HG03103 (cell line): ENCODE results near the gene P2RX4.
"Not testable (repeated sequence)": the region's sequence is repeated elsewhere in the genome, so short reads cannot be mapped to it uniquely, and the experiment has no call there.

Experiments used
- ATAC-seq: cut with Tn5 transposase; IDR thresholded peaks from one replicate; pipeline ENCODE4 v1.9.1; 2021; ENCODE audit warnings: low read depth; ENCODE audit not compliant: unreplicated experiment

Gene P2RX4

GRCh38 chr12:121264951-121265515 lies 55.1 kb downstream of the P2RX4 start:
- no peak for ATAC-seq

DNA sequence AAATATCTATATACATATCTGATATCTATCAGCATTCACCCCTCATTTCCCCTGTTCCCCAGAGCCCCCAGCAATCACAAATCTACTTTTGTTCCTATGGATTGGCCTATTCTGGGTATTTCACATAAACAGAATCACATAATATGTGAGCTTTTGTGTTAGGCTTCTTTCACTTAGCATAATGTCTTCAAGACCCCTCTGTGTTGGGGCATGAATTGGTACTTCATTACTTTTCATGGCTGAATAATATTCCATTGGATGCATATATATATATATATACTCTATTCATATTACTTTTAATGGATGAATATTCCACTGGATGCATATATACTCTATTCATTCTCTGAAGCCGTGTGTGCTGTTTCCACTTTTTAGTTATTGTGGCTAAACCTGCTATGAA lies 57.9 kb downstream of the P2RX4 start:
- ATAC-seq, result no peak

DNA sequence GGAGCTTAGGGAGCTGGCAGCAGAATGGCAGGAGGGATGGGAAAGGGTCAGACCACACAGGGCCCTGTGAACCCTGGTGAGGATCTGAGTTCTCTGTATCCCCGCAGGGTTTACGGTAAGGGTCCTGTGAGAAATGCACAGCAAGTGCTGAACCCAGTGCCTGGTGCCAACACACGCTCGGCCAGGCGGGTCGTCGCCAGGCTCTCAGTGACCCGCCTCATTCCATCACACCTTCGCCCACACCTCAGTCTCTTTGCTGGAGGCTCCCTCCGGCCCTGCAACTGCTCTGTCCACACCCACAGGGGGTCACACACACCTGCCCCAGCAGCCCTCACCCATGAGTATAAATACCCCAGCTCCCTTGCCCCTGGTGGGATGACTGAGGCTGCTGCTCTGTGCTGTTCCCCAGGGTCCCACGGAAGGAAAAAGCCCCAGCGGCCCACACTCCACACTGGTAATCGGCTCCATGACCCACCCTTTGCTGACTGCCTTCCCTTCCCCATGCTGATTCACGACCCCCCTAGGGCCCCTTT lies 63.5 kb downstream of the P2RX4 start:
- no peak for ATAC-seq

DNA sequence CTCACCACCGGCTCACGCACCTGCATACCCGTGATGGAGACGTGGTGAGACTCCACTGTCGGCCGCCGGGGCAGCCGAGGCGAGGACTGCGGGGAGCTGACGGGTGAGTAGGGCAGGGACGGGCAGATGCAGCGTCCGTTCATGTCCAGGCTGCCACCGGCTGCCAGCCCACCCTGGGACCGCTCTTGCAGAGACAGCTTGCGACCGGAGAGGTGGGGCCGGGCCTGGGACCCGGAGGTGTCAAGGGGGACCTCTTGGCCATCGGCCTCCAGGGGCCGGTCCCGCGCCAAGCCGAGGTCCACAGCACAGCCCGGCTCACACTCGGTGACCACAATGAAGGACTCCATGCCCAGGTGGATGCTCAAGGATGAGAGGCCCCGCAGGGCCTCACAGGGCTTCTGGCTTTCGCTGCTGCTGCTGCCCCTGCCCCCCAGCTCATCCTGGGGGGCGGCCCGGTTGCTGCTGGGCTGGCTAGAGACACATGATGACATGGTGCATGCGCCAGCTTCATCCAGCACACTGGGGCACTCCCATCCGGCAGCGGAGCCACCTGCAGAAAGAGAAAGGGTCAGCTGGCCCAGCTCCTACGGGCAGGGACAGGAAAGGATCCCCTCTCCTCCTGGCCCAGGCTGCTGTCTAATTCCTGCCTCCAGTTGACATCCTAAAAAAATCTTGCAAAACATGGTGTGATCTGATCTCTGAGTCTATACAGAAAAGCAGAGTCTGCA lies 64.3 kb downstream of the P2RX4 start:
- no peak for ATAC-seq

GRCh38 chr12:121277374-121277759 lies 67.4 kb downstream of the P2RX4 start:
- ATAC-seq, result no peak

GRCh38 chr12:121278169-121279070 lies 68.5 kb downstream of the P2RX4 start:
- ATAC-seq, result no peak

DNA sequence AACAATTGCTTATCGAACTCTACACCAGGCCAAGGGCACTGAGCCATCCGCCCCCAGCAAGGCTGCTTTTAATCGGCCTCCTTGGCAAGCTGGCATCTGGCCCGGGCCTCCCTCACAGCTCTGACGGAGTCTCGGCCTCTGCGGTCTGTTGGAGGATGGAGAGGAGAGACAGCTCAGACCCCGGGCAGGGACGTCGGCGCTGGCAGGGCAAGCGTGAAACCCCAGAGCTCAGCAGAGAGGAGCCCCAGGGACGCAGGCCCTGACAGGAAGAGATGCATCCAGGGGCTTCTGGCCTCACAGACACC lies 69.1 kb downstream of the P2RX4 start:
- ATAC-seq, result no peak

DNA sequence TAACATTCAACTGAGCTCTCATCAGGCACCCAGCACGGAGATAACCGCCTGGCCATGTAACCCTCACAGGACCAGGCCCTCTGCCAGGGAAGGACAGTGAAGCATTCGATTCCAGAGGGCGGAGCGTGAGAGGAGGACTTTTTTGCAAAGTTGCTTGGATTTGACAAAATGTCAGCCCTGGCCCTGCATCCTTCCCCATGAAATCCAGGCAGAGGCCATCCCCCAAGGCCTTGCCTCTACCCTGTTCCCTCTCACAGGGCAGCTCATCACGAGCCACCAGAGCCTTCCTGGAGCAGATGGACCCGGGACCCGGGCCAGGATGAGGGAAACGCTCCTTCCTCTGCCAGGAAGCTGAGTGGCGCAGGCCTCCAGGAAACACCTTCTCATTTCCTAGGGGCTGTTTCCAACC lies 69.6 kb downstream of the P2RX4 start:
- ATAC-seq, result no peak

DNA sequence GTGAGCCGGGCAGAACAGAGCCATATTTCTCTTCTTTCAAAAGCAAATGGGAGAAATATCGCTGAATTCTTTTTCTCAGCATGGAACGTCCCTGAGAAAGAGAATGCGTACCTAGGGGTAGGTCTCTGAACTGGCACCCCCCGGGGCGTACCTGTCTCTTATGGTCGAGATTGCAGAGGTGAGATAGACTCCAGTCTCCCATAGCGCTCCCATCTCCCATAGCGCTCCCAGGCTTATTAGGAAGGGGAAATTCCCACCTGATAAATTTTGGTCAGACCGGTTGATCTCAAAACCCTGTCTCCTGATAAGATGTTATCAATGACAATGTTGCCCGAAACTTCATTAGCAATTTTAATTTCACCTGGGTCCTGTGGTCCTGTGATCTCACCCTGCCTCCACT lies 70.6 kb downstream of the P2RX4 start:
- not testable (repeated sequence) for ATAC-seq

DNA sequence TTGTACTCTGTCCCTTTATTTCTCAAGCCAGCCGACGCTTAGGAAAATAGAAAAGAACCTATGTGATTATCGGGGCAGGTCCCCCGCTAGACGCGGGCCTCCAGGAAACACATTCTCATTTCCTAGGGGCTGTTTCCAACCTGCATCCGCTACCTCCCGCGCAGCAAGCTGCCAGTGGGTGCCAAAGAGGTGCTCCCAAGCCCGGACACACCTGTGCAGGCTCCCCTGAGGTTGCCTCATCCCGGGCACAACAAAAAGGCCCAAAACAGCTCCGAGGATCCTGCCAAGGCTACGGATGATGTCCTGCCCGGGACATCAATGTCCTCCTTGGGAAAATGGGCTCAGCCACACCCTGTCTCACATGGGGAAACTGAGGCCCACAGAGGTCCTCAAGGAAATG lies 71.2 kb downstream of the P2RX4 start:
- ATAC-seq, result not testable (repeated sequence)

DNA sequence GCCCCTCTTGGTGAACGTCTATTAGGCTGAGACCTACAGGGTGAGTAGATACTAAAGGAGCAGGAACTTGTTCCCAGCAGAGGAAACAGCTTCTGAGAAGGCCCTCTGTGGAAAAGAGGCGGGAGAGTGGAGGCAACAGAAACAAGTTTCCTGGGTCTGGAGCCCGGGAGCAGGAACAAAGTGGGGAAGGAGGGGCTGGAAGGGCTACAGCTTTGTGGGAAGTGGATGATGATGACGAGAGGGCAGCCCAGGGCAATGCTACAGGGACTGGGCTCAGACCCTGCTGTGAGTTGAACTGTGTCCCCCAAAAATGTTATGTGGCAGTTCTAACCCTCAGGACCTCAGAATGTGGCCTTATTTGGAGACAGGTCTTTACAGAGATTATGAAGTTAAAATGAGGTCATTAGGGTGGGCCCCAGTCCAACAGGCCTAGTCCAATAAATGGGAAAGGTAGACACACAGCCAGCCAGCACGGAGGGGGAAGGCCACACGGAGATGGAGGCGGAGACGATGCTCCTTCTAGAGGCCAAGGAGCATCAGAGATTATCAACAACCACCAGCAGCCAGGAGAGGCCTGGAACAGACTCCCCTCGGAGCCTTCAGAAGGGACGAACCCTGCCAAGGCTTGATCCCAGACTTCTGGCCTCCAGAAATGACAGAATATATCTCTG lies 72.3 kb downstream of the P2RX4 start:
- no peak for ATAC-seq

GRCh38 chr12:121282910-121283309 lies 73.0 kb downstream of the P2RX4 start:
- not testable (repeated sequence) for ATAC-seq

DNA sequence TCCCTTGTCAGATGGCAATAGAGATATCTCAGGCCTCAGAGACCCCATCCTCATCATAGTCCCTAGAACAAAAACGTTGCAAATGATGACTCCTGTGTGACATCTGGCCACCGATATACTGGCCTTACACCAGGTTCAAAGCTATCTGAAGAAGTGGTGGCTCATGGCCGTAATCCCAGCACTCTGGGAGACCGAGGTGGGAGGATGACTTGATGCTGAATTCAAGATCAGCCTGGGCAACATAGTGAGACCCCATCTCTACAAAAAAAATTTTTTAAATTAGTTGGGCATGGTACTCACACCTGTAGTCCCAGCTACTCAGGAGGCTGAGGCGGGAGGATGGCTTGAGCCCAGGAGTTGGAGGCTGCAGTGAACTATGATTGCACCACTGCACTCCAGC lies 73.5 kb downstream of the P2RX4 start:
- ATAC-seq, result no peak
